Mucosa of descending colon (tissue), 3 donors: ENCODE results near the gene DSCAML1. TPM values are rescaled to one million over a fixed set of nuclear protein-coding genes. Genes with fewer than 3 reads are reported as not detected.
"Not testable (repeated sequence)": the region's sequence is repeated elsewhere in the genome, so short reads cannot be mapped to it uniquely, and the experiment has no call there.

ENCODE experiments used
- ATAC-seq: fragments of 200-7000 bp; cut with Tn5 transposase; one replicate; pipeline ENCODE4 v1.9.1; 2020; ENCODE audit warnings: mild to moderate bottlenecking, moderate library complexity
- DNase-seq, 3 donors: peaks; one replicate each; pipeline ENCODE4 v3.0.0-alpha.2; 2020
- H3K36me3 ChIP-seq: fragments of 200-600 bp; one replicate; pipeline ENCODE4 v1.8.0; 2021; ENCODE audit warnings: low read depth, mild to moderate bottlenecking
- H3K4me1 ChIP-seq: fragments of 200-600 bp; one replicate; pipeline ENCODE4 v1.8.0; 2021; ENCODE audit warnings: low read depth, mild to moderate bottlenecking
- H3K4me3 ChIP-seq: fragments of 200-600 bp; one replicate; pipeline ENCODE4 v1.8.0; 2021; ENCODE audit warnings: mild to moderate bottlenecking
- H3K9me3 ChIP-seq: fragments of 200-600 bp; one replicate; pipeline ENCODE4 v1.8.0; 2021; ENCODE audit warnings: mild to moderate bottlenecking
- intact Hi-C, 2 donors: fragments of 100-400 bp; cut with DNase I in 1 of 2; cut with micrococcal nuclease in 1 of 2; formaldehyde crosslinking; loops; one replicate each; pipeline versions ENCODE4 v1.11.0 to v1.11.1; 2022; cut with DNase I, micrococcal nuclease
- total RNA-seq, 3 donors: library from RNA; stranded (reverse); fragmentation: NEBNext Ultra II Directional in 2 of 3; extraction: Animal tissue kit (Norgen Biotek cat#: 25700) in 2 of 3; gene quantifications; one replicate each; pipeline versions ENCODE4 v1.2.1 to v1.2.4, GENCODE V29; 2021 to 2023
- TF ChIP-seq, protein P1 (sequence below): fragments of 200-600 bp; IDR thresholded peaks from one replicate; pipeline ENCODE4 v1.8.0; 2022; ENCODE audit warnings: antibody characterized with exemption, mild to moderate bottlenecking
- donor health status: DM: no; HTN: no; CAD: no; lungs with moderate emphysema.
- donor health status: DM: no; HTN: no; CAD: no.
- donor health status: DM: no; HTN: yes; CAD: no.

DSCAML1 gene
- total RNA-seq, 3 donors from 2014 or later, result 5.0 to 5.5 (median 5.3) TPM

GRCh38 chr11:117457835-117458234 is 339.2 kb downstream of the DSCAML1 start:
- H3K4me3 ChIP-seq, result no peak overlapping the region
- intact Hi-C loops, result no loop called here
- ATAC-seq, result no peak

GRCh38 chr11:117457031-117457785 is 339.8 kb downstream of the DSCAML1 start:
- no peaks in the 10 kb centered on the region for H3K36me3 ChIP-seq
- TF ChIP-seq, protein P1, sequence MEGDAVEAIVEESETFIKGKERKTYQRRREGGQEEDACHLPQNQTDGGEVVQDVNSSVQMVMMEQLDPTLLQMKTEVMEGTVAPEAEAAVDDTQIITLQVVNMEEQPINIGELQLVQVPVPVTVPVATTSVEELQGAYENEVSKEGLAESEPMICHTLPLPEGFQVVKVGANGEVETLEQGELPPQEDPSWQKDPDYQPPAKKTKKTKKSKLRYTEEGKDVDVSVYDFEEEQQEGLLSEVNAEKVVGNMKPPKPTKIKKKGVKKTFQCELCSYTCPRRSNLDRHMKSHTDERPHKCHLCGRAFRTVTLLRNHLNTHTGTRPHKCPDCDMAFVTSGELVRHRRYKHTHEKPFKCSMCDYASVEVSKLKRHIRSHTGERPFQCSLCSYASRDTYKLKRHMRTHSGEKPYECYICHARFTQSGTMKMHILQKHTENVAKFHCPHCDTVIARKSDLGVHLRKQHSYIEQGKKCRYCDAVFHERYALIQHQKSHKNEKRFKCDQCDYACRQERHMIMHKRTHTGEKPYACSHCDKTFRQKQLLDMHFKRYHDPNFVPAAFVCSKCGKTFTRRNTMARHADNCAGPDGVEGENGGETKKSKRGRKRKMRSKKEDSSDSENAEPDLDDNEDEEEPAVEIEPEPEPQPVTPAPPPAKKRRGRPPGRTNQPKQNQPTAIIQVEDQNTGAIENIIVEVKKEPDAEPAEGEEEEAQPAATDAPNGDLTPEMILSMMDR, result no peak
- H3K9me3 ChIP-seq, result no peaks in the 10 kb centered on the region
- intact Hi-C loops, result no loop called here
- ATAC-seq, result no peak
- no peaks in the 10 kb centered on the region for H3K4me1 ChIP-seq
- DNase-seq, result no peak
- H3K4me3 ChIP-seq, result no peak overlapping the region

More at GRCh38 chr11:117457835-117458234, 339.2 kb downstream of the DSCAML1 start:
- Histone ChIP-seq H3K36me3 (no peaks in the 10 kb centered on the region), H3K4me1 (no peaks in the 10 kb centered on the region), H3K9me3 (no peaks in the 10 kb centered on the region)
- DNase-seq, result no peak
- TF ChIP-seq, protein P1, result no peak

DNA sequence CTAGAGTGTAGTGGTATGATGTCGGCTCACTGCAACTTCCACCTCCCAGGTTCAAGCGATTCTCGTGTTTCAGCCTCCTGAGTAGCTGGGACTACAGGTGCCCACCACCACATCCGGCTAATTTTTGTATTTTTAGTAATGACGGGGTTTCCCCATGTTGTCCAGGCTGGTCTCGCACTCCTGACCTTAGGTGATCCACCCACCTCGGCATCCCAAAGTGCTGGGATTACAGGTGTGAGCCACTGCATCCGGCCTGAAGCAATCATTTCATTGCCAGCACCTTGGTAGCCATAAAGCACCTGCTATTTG is 340.3 kb downstream of the DSCAML1 start:
- intact Hi-C loops, result not testable (repeated sequence)

GRCh38 chr11:117456027-117456720 is 340.8 kb downstream of the DSCAML1 start:
- intact Hi-C loops, result no loop called here
- ATAC-seq (no peak), DNase-seq (no peak)
- H3K9me3 ChIP-seq, result no peaks in the 10 kb centered on the region
- no peaks in the 10 kb centered on the region for H3K36me3 ChIP-seq
- no peak overlapping the region for H3K4me3 ChIP-seq
- no peaks in the 10 kb centered on the region for H3K4me1 ChIP-seq
- TF ChIP-seq, protein P1, result no peak

More for the DNA sequence above, 340.3 kb downstream of the DSCAML1 start:
- not testable (repeated sequence) for H3K4me1 ChIP-seq, H3K9me3 ChIP-seq, H3K4me3 ChIP-seq, H3K36me3 ChIP-seq, ATAC-seq, DNase-seq

DNA sequence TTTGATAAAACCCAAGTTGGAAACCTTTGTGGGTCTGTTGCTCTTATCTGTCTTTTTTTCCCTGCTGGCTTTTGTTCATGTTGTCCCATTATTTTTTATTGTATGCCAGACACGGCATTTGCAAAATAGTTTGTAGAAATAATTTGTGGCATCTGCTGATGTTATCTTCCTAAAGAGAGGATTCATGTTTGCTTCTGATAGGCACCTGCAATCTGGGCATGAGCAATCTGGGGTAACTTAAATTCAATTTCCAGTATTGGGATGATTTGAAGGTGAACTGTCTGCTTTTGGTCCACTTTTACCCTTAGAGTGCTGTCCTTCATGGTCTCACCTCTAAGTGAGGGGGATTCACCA is 342.5 kb downstream of the DSCAML1 start:
- Histone ChIP-seq H3K36me3 (no peaks in the 10 kb centered on the region), H3K9me3 (no peaks in the 10 kb centered on the region), H3K4me1 (no peaks in the 10 kb centered on the region), H3K4me3 (no peak overlapping the region)
- no peak for DNase-seq
- intact Hi-C loops, result no loop called here
- no peak for ATAC-seq
- TF ChIP-seq, protein P1, result no peak

GRCh38 chr11:117453886-117454563 is 343.0 kb downstream of the DSCAML1 start:
- ATAC-seq, result no peak
- intact Hi-C loops, result no loop called here
- no peaks in the 10 kb centered on the region for H3K36me3 ChIP-seq
- H3K4me3 ChIP-seq, result no peak overlapping the region
- no peaks in the 10 kb centered on the region for H3K9me3 ChIP-seq
- TF ChIP-seq, protein P1, result no peak
- H3K4me1 ChIP-seq, result no peaks in the 10 kb centered on the region
- DNase-seq, result no peak
